Activated CD4-positive, alpha-beta T cell treated with anti-CD3 and anti-CD28 coated beads for 36 hours (primary cell): Measurements from ENCODE around the gene KCTD3. TPM values are rescaled to one million over a fixed set of nuclear protein-coding genes. Genes with fewer than 3 reads are reported as not detected.

Source experiments
- ATAC-seq: fragments of 200-7000 bp; cut with Tn5 transposase; one replicate; pipeline ENCODE4 v1.10.0; 2021; ENCODE audit warnings: mild to moderate bottlenecking, moderate library complexity
- CTCF ChIA-PET: fragments of 350-600 bp; sonication (Branson Sonifier 250); formaldehyde crosslinking; loops from one replicate; lab custom pipeline; 2021; ENCODE audit warnings: antibody characterized with exemption; lab: Charles Lee
- POLR2A ChIA-PET: fragments of 350-600 bp; sonication (Branson Sonifier 250); formaldehyde crosslinking; loops from one replicate; lab custom pipeline; 2021; ENCODE audit warnings: antibody characterized with exemption, inconsistent platforms; lab: Charles Lee
- DNase-seq: peaks from one replicate; pipeline ENCODE4 v3.0.0-alpha.2; 2020
- H3K27ac Mint-ChIP-seq: one replicate; pipeline ENCODE4 v1.8.0; 2021; ENCODE audit warnings: mixed read lengths
- H3K27me3 Mint-ChIP-seq: one replicate; pipeline ENCODE4 v1.8.0; 2021; ENCODE audit warnings: mixed read lengths
- H3K36me3 Mint-ChIP-seq: one replicate; pipeline ENCODE4 v1.8.0; 2021; ENCODE audit warnings: low read depth, mixed read lengths
- H3K4me1 Mint-ChIP-seq: one replicate; pipeline ENCODE4 v1.8.0; 2021; ENCODE audit warnings: mixed read lengths
- H3K4me3 Mint-ChIP-seq: one replicate; pipeline ENCODE4 v1.8.0; 2021; ENCODE audit warnings: mild to moderate bottlenecking, moderate library complexity, mixed read lengths
- H3K9me3 Mint-ChIP-seq: one replicate; pipeline ENCODE4 v1.8.0; 2021; ENCODE audit warnings: low read depth, mixed read lengths
- intact Hi-C, 2 experiments: fragments of 100-400 bp; cut with DNase I in 1 of 2; cut with micrococcal nuclease in 1 of 2; formaldehyde crosslinking; loops; one replicate each; pipeline versions ENCODE4 v1.14.2 to v1.15.1; 2022 to 2024; cut with DNase I, micrococcal nuclease
- total RNA-seq, 2 experiments: library from RNA; stranded (reverse); gene quantifications; one replicate each; pipeline ENCODE4 v1.2.3, GENCODE V29; 2021

Gene KCTD3
- total RNA-seq, 2 experiments from 2014 or later: 4.0 to 4.2 TPM

DNA sequence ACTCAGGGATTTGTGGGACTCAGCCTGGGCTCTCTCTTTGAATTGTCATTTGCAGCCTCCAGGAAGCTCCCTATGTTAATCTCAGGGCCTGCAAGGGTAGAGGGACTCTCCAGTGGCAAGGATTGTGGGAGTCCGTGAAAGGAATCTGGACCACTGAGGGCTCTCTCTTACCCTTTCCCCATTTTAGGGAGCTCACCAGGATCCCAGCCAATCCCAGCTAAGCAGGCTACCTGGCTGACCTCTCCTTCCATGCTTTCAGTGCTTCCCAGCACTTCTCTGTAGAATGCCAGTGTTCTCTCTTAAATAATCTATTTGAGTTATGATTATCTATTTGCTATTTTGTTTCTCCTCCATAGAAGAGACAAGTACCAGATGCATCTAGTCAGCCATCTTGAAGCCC lies 9.6 kb upstream of the KCTD3 start:
- CTCF ChIA-PET: interaction anchor here (1.4 kb wide), 1 partner anchor 9 kb away, joined by 4 read pairs; the partner anchor contains the start of gene KCTD3
- peaks cover 5% of the 10 kb centered on the region for H3K27me3 Mint-ChIP-seq
- H3K9me3 Mint-ChIP-seq: peaks cover 12% of the 10 kb centered on the region
- H3K27ac Mint-ChIP-seq: no peak overlapping the region
- H3K4me3 Mint-ChIP-seq: no peak overlapping the region
- H3K36me3 Mint-ChIP-seq: no peaks in the 10 kb centered on the region
- DNase-seq (no peak), ATAC-seq (no peak)
- POLR2A ChIA-PET: no interaction called here
- H3K4me1 Mint-ChIP-seq: no peaks in the 10 kb centered on the region
- intact Hi-C loops: no loop called here

DNA sequence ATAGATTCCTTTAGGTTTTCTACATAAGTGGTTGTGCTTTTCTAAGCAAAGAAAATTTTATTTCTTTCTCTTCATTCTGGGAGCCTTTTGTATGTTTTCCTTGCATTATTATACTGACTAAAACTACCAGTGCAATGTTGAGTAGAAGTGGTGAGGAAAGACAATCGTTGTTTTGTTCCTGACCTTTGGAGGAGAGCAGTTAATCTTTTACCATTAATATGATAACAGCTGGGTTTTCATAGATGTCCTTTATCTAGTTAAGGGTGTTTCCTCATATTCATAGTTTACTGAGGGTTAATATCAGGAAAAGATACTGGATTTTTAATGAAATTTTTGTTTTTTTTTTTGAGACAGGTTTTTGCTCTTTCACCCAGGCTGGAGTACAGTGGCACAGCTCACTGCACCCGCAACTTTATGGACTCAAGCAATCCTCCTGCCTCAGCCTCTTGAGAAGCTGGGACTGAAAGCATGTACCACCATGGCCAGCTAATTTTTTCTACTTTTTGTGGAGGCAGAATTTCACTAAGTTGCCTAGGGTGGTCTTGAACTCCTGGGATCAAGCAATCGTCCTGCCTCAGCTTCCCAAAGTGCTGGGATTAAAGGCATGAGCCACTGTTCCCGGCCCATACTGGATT lies 9.0 kb upstream of the KCTD3 start:
- no peaks in the 10 kb centered on the region for H3K36me3 Mint-ChIP-seq
- DNase-seq (no peak), ATAC-seq (no peak)
- ChIA-PET CTCF (interaction anchor here (1.4 kb wide), 1 partner anchor 8 kb away, joined by 4 read pairs; the partner anchor contains the start of gene KCTD3), POLR2A (no interaction called here)
- H3K9me3 Mint-ChIP-seq: peaks cover 12% of the 10 kb centered on the region
- H3K27me3 Mint-ChIP-seq: peaks cover 5% of the 10 kb centered on the region
- no peak overlapping the region for H3K27ac Mint-ChIP-seq
- H3K4me1 Mint-ChIP-seq: no peaks in the 10 kb centered on the region
- intact Hi-C loops: no loop called here
- H3K4me3 Mint-ChIP-seq: no peak overlapping the region

DNA sequence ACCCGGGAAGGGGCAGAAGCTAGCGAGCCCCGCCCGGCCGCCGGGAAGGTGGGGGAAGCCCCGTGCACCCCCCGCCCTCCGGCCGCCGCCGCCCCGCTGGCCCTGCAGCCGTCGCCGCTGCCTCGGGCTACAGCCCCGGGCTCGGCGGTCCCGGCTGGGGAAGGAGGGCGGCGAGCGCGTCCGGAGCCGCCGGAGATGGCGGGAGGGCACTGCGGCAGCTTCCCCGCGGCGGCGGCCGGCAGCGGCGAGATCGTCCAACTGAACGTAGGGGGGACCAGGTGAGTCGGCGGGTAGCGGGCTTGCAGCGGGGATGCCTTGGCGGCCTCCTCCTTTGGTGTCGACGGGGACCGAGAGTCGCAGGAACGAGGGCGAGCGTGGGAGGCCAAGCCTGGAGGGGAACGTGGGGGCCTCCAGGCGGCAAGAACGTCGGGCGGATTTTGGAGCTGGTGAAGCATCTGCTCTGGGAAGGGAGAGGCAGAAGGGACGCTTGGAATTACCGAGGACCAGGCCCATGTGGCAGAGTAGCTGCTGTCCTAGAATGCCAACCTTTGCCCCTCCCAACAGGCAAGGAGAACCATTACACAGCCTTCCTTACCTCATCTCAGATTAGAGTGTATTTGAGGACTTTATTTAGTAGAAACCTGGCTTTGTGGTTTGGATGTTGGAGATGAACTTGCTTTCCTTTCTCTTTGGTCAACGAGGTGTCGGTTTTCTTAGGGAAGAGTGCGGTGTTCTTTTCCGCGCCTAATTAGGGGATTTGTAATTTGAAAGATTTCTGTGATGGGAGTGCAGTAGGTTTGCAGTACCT lies 591 bp downstream of the KCTD3 start:
- ChIA-PET CTCF (interaction anchor here (0.7 kb wide), 1 partner anchor 12 kb away, joined by 3 read pairs; no protein-coding TSS in a partner anchor), POLR2A (no interaction called here)
- DNase-seq (peak; percentile 70), ATAC-seq (peak; percentile 55)
- no peaks in the 10 kb centered on the region for H3K36me3 Mint-ChIP-seq
- H3K27ac Mint-ChIP-seq: peak overlapping the region; percentile 87
- no peaks in the 10 kb centered on the region for H3K9me3 Mint-ChIP-seq
- H3K27me3 Mint-ChIP-seq: peaks cover 8% of the 10 kb centered on the region
- intact Hi-C loops: loop anchor here (5.0 to 10.0 kb wide), 2 partner anchors 1133 to 1580 kb away; partner anchors contain the start of gene PROX1 (in 1 of the 2)
- peak overlapping the region; percentile 92 for H3K4me3 Mint-ChIP-seq
- H3K4me1 Mint-ChIP-seq: peaks cover 32% of the 10 kb centered on the region

DNA sequence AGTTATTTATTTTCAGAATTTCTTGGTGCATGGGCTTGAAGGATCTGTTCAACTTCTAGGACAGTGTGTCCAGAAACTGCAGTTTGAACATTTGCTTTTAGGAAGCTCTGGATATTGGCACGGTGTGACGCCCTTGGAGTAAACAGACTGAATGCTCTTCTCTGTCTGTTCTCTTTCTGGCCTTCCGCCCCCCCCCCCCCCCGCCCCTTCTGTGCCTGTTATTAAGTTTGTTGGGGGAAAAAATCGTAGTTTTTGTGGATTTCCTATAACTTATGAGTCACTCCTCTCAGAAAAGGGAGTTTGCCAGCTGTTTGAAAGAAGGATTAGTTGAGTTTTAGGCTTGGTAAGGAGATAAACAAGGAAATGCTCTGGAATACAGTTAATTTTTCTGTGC lies 1.2 kb downstream of the KCTD3 start:
- H3K36me3 Mint-ChIP-seq: no peaks in the 10 kb centered on the region
- peaks cover 38% of the 10 kb centered on the region for H3K4me1 Mint-ChIP-seq
- POLR2A ChIA-PET: no interaction called here
- no peak for DNase-seq
- no peaks in the 10 kb centered on the region for H3K9me3 Mint-ChIP-seq
- peak; percentile 11 for ATAC-seq
- peaks cover 8% of the 10 kb centered on the region for H3K27me3 Mint-ChIP-seq
- CTCF ChIA-PET: interaction anchor here (0.7 kb wide), 1 partner anchor 12 kb away, joined by 3 read pairs; no protein-coding TSS in a partner anchor
- peak overlapping the region; percentile 87 for H3K27ac Mint-ChIP-seq
- peak overlapping the region; percentile 92 for H3K4me3 Mint-ChIP-seq
- intact Hi-C loops: loop anchor here (5.0 to 10.0 kb wide), 2 partner anchors 1133 to 1581 kb away; partner anchors contain the start of gene PROX1 (in 1 of the 2)

DNA sequence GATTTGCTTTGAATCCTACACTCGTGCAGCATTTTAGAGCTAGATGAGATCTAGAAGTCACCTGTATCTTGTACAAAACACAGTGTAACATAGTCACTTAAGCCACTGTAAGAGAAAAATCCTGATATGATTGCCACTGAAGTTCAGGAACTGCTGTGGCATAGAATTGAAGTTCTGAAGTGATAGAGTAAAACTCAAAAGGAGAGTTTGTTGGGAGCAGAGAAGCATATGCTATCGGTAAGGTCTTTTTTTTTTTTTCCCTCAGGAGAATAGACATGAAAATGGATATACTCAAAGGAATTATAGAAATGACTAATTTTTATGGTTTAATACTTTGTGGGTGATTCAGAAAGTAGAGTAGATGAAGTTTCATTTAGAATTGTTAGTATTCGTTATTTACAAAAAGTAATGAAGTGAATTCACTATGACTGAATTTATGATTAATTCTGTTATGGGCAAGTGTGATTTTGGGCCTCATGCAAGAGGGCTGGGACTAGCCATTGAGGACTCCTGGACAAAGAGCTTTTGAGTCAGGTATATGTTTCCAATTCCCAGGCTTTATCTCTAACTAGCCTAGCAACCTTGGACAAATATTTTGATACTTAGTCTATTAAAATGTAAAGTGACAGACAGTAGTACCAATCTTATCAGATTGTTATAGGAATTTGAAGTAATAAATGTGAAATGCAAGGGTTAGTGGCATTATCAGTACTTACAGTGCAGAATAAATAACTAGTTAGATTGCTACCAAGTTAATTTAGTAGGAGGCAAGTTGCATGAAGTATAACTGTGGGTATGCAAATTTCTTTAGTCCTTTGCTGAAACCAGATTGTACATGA lies 3.1 kb downstream of the KCTD3 start:
- ATAC-seq (peak; percentile 35), DNase-seq (no peak)
- peaks cover 38% of the 10 kb centered on the region for H3K4me1 Mint-ChIP-seq
- no peaks in the 10 kb centered on the region for H3K36me3 Mint-ChIP-seq
- no peak overlapping the region for H3K27ac Mint-ChIP-seq
- no peaks in the 10 kb centered on the region for H3K9me3 Mint-ChIP-seq
- POLR2A ChIA-PET: no interaction called here
- CTCF ChIA-PET: no interaction called here
- H3K4me3 Mint-ChIP-seq: no peak overlapping the region
- intact Hi-C loops: loop anchor here (5.0 to 10.0 kb wide), 2 partner anchors 1135 to 1583 kb away; partner anchors contain the start of gene PROX1 (in 1 of the 2)
- H3K27me3 Mint-ChIP-seq: peaks cover 8% of the 10 kb centered on the region

DNA sequence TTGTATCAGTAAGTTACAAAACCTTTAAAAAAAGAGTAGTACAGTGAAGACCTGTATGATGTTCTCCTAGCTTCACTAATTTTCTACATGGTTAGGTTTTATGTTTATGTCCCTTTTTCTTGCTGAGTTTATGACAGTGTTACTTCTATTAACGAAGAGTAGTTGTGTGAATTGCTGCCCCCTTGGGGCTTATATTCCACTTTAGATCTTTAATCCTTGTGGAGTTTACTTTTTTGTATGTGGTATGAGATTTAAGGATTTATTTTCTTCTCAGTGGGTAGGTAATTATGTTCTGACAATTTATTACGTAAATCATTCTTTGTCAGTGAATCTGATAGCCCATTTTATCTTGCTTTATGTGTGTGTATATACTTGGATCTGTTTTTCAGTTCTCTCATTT lies 14.8 kb downstream of the KCTD3 start:
- Mint-ChIP-seq H3K27ac (no peak overlapping the region), H3K27me3 (no peaks in the 10 kb centered on the region), H3K9me3 (peaks cover 3% of the 10 kb centered on the region), H3K36me3 (peaks cover 38% of the 10 kb centered on the region), H3K4me1 (no peaks in the 10 kb centered on the region), H3K4me3 (no peak overlapping the region)
- DNase-seq: no peak
- intact Hi-C loops: no loop called here
- ATAC-seq: no peak
- ChIA-PET POLR2A (no interaction called here), CTCF (no interaction called here)

DNA sequence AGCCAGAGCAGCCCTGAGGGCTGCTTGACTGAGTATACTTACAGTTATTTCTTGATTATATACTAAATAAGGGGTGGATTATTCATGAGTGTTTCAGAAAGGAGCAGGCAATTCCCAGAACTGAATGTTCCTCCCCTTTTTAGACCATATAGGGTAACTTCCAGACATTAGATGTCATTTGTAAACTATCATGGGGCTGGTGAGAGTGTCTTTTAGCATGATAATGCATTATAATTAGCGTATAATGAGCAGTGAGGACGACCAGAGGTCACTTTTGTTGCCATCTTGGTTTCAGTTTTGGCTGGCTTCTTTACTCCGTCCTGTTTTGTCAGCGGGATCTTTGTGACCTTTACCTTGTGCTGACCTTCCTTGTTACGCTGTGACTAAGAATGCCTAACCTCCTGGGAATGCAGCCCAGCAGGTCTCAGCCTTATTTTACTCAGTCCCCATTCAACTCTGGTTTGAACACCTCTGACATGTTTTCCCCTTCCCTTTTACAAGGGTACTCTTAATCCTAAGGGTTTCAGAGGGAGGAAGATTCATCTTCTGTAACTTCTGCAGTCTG lies 16.2 kb downstream of the KCTD3 start:
- Mint-ChIP-seq H3K4me3 (no peak overlapping the region), H3K27ac (no peak overlapping the region), H3K4me1 (no peaks in the 10 kb centered on the region), H3K36me3 (peaks cover 36% of the 10 kb centered on the region), H3K9me3 (peaks cover 3% of the 10 kb centered on the region), H3K27me3 (no peaks in the 10 kb centered on the region)
- ATAC-seq: no peak
- no peak for DNase-seq
- CTCF ChIA-PET: no interaction called here
- intact Hi-C loops: no loop called here
- POLR2A ChIA-PET: no interaction called here

DNA sequence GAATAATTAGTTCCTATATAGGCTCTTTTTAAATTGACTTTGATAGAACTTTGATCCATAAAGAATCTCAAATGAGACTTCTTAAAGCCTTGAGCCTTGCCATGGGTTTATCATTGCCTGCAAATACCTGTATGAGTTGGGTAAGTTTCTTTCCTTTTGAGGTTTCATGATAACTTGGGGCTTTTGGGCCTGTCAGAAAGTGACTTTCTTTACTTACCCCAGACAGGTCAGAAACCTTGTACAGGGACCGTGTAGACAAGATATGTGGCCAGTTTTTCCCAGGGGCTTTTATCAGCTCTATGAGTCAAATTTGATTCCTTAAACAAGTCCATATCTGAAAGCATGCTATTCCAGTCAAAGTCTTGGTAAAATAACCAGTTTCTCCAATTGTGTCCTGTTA lies 17.3 kb downstream of the KCTD3 start:
- ATAC-seq: no peak
- H3K27me3 Mint-ChIP-seq: no peaks in the 10 kb centered on the region

DNA sequence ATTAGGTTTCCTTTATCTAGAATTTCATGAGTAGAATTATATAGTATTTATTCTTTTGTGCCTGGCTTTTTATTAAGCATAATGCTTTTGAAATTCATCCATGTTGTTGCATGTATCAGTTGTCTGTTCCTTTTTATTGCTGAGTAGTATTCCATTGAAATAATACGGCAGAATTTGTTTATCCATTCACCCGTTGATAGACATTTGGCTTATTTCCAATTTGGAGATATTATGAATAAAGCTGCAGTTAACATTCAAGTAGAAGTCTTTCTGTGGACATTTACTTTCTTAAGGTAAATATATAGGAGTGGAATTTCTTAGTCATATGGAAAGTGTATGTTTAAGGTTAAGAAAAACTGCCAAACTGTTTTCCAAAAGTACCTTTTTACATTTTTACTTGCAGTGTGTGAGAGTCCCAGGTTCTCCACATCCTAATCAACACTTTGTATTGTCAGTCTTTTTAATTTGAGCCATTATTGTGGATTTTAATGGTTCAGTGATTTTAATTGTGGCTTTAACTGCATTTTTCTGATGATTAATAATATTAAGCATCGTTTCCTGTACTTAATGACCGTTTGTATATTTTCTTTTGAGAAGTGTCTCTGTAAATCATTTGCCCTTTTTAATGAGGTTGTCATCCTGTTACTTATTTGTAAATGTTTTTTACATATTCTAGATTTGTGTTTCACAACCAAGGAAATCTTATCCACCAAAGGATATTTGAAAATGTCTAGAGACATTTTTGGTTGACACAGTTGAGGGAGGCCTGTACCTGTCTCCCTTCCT lies 22.7 kb downstream of the KCTD3 start:
- Mint-ChIP-seq H3K36me3 (peaks cover 29% of the 10 kb centered on the region), H3K27me3 (no peaks in the 10 kb centered on the region), H3K4me3 (no peak overlapping the region), H3K4me1 (no peaks in the 10 kb centered on the region), H3K27ac (no peak overlapping the region), H3K9me3 (peaks cover 1% of the 10 kb centered on the region)
- POLR2A ChIA-PET: no interaction called here
- CTCF ChIA-PET: no interaction called here
- intact Hi-C loops: no loop called here
- DNase-seq (no peak), ATAC-seq (no peak)

More for the DNA sequence above, 17.3 kb downstream of the KCTD3 start:
- intact Hi-C loops: no loop called here
- no peaks in the 10 kb centered on the region for H3K4me1 Mint-ChIP-seq
- no peak overlapping the region for H3K27ac Mint-ChIP-seq
- H3K36me3 Mint-ChIP-seq: peaks cover 34% of the 10 kb centered on the region
- DNase-seq: no peak
- H3K9me3 Mint-ChIP-seq: peaks cover 3% of the 10 kb centered on the region
- CTCF ChIA-PET: interaction anchor here (0.6 to 0.8 kb wide), 2 partner anchors 12 to 59 kb away, joined by 4 to 5 read pairs; no protein-coding TSS in a partner anchor
- POLR2A ChIA-PET: no interaction called here
- no peak overlapping the region for H3K4me3 Mint-ChIP-seq

DNA sequence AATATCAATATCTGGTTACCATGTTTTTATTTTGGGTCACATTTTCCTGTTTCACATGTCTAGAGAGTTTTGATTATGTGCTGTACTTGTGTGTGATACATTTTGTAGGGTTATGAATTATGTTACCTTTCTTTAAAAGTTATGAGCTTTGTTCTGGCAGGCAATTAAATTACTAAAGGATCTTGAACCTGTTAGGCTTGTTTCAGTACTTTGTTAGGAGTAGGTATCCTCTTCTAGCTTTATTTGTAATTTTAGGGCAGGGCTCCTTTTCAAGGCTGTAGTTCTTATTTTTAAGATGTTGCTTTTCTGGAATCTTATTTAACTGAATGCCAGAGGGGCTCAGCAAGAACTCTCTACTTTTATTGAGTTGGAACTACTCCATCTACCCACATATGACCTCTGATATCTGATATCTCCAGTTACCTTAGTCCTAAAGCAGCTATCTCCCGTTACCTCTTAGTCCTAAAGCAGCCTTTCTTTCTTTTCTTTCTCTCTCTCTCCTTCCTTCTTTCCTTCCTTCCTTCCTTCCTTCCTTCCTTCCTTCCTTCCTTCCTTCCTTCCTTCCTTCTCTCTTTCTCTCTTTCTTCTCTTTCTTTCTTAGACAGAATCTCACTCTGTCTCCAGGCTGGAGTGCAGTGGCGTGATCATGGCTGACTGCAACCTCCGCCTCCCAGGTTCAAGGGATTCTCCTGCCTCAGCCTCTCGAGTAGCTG lies 23.8 kb downstream of the KCTD3 start:
- CTCF ChIA-PET: no interaction called here
- no peak for DNase-seq
- POLR2A ChIA-PET: no interaction called here
- Mint-ChIP-seq H3K36me3 (peaks cover 28% of the 10 kb centered on the region), H3K27me3 (no peaks in the 10 kb centered on the region), H3K4me3 (no peak overlapping the region), H3K9me3 (no peaks in the 10 kb centered on the region), H3K27ac (no peak overlapping the region), H3K4me1 (no peaks in the 10 kb centered on the region)
- no peak for ATAC-seq
- intact Hi-C loops: no loop called here
